Hepatocyte (in vitro differentiated cells): Measurements from ENCODE around the gene SRM. TPM values are rescaled to one million over a fixed set of nuclear protein-coding genes. Genes with fewer than 3 reads are reported as not detected.
"Not testable (repeated sequence)": the region's sequence is repeated elsewhere in the genome, so short reads cannot be mapped to it uniquely, and the experiment has no call there.

Source experiments
- DNase-seq: peaks from one replicate; pipeline ENCODE4 v3.0.0-alpha.2; 2016; ENCODE audit warnings: low spot score
- H2AFZ ChIP-seq: fragments of 200-600 bp; sonication (generic); 2 replicates; pipeline ENCODE4 v1.6.0; 2016; ENCODE audit warnings: antibody characterized with exemption, mild to moderate bottlenecking
- H3K27ac ChIP-seq: fragments of 200-600 bp; sonication (generic); 2 replicates; pipeline ENCODE4 v1.5.1; 2016; ENCODE audit warnings: mild to moderate bottlenecking
- H3K27me3 ChIP-seq: fragments of 200-600 bp; sonication (generic); 2 replicates; pipeline ENCODE4 v1.6.1; 2016
- H3K36me3 ChIP-seq: fragments of 200-600 bp; sonication (generic); replicated peaks from 2 replicates; pipeline ENCODE4 v1.5.1; 2016; ENCODE audit warnings: low read depth; ENCODE audit not compliant: insufficient read depth
- H3K4me1 ChIP-seq: fragments of 200-600 bp; sonication (generic); 2 replicates; pipeline ENCODE4 v1.5.1; 2016; ENCODE audit warnings: mild to moderate bottlenecking, moderate library complexity; ENCODE audit not compliant: insufficient read depth
- H3K4me2 ChIP-seq: fragments of 200-600 bp; sonication (generic); 2 replicates; pipeline ENCODE4 v1.6.0; 2016
- H3K4me3 ChIP-seq: fragments of 200-600 bp; sonication (generic); 2 replicates; pipeline ENCODE4 v1.5.1; 2016; ENCODE audit warnings: mild to moderate bottlenecking
- H3K79me2 ChIP-seq: fragments of 200-600 bp; sonication (generic); 2 replicates; pipeline ENCODE4 v1.6.0; 2017; ENCODE audit warnings: mild to moderate bottlenecking
- H3K9me2 ChIP-seq: fragments of 200-600 bp; sonication (generic); replicated peaks from 2 replicates; pipeline ENCODE4 v1.6.0; 2017; ENCODE audit warnings: mild to moderate bottlenecking; ENCODE audit not compliant: insufficient read depth
- H3K9me3 ChIP-seq: fragments of 200-600 bp; sonication (generic); 2 replicates; pipeline ENCODE4 v1.5.1; 2016; ENCODE audit warnings: low read depth, mild to moderate bottlenecking
- H4K20me1 ChIP-seq: fragments of 200-600 bp; sonication (generic); 2 replicates; pipeline ENCODE4 v1.6.0; 2016; ENCODE audit warnings: mild to moderate bottlenecking; ENCODE audit not compliant: insufficient read depth, poor library complexity, severe bottlenecking
- EZH2 ChIP-seq: fragments of 200-600 bp; sonication (generic); IDR thresholded peaks from 2 replicates; pipeline ENCODE4 v1.6.1; 2016; ENCODE audit warnings: antibody characterized with exemption, mild to moderate bottlenecking, borderline replicate concordance
- EZH2phosphoT487 ChIP-seq: fragments of 200-600 bp; sonication (generic); IDR thresholded peaks from one replicate; pipeline ENCODE4 v1.6.1; 2018; ENCODE audit warnings: antibody characterized with exemption, mild to moderate bottlenecking, low read depth, moderate library complexity; ENCODE audit not compliant: unreplicated experiment, severe bottlenecking
- WGBS: methylation state at CpG from one replicate; pipeline ENCODE4 v1.1.6; 2016; ENCODE audit warnings: low lambda C conversion rate; ENCODE audit errors: missing lambda C conversion rate; 5-methylcytosine and 5-hydroxymethylcytosine counted together
- polyA plus RNA-seq: library from polyadenylated mRNA; unstranded; fragments of >200 nt; fragmentation: Nextera tagmentation; extraction: Ambion mirVana; gene quantifications from 2 replicates; pipeline ENCODE4 v1.2.1, GENCODE V29; 2016
- total RNA-seq: library from RNA; depleted of rRNA; stranded (reverse); fragments of >200 nt; gene quantifications from 2 replicates; pipeline ENCODE4 v1.2.3, GENCODE V29; 2014
- TF ChIP-seq, protein P1 (sequence below): fragments of 200-600 bp; sonication (generic); IDR thresholded peaks from 2 replicates; pipeline ENCODE4 v1.5.1; 2016; ENCODE audit warnings: antibody characterized with exemption, mild to moderate bottlenecking; ENCODE audit not compliant: poor library complexity

Gene SRM
- total and polyA plus RNA-seq, 2 experiments from 2014 or later = 22.7 to 186 TPM

DNA sequence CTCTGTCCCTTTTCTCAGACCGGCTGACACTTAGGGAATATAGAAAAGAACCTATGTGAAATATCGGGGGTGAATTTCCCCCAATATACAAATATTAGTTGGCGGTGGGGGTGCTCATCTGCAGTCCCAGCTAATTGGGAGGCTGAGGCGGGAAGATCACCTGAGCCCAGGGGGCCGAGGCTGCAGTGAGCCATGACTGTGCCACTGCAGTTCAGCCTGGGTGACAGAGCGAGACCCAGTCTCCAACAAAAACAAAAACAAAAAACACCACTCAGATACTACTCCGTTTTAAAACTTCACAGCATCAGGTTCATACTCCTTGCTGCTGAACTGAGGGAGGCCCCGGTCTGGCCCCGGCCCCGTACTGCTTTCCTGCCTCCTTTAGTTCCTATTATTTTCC lies 45.8 kb upstream of the SRM start:
- 95% methylated on average over 10 of the region's 10 CpGs for WGBS
- no peak for DNase-seq
- Histone ChIP-seq H3K9me2 (no peaks in the 10 kb centered on the region), H3K36me3 (no peaks in the 10 kb centered on the region), H3K4me1 (no peaks in the 10 kb centered on the region), H3K4me3 (no peak overlapping the region), H4K20me1 (no peaks in the 10 kb centered on the region), H3K9me3 (no peaks in the 10 kb centered on the region), H3K79me2 (no peaks in the 10 kb centered on the region), H3K27me3 (no peaks in the 10 kb centered on the region), H3K4me2 (no peak overlapping the region), H2AFZ (no peak overlapping the region), H3K27ac (no peak overlapping the region)
- TF ChIP-seq EZH2phosphoT487 (no peak), EZH2 (no peak)
- TF ChIP-seq, protein P1, sequence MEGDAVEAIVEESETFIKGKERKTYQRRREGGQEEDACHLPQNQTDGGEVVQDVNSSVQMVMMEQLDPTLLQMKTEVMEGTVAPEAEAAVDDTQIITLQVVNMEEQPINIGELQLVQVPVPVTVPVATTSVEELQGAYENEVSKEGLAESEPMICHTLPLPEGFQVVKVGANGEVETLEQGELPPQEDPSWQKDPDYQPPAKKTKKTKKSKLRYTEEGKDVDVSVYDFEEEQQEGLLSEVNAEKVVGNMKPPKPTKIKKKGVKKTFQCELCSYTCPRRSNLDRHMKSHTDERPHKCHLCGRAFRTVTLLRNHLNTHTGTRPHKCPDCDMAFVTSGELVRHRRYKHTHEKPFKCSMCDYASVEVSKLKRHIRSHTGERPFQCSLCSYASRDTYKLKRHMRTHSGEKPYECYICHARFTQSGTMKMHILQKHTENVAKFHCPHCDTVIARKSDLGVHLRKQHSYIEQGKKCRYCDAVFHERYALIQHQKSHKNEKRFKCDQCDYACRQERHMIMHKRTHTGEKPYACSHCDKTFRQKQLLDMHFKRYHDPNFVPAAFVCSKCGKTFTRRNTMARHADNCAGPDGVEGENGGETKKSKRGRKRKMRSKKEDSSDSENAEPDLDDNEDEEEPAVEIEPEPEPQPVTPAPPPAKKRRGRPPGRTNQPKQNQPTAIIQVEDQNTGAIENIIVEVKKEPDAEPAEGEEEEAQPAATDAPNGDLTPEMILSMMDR = no peak

DNA sequence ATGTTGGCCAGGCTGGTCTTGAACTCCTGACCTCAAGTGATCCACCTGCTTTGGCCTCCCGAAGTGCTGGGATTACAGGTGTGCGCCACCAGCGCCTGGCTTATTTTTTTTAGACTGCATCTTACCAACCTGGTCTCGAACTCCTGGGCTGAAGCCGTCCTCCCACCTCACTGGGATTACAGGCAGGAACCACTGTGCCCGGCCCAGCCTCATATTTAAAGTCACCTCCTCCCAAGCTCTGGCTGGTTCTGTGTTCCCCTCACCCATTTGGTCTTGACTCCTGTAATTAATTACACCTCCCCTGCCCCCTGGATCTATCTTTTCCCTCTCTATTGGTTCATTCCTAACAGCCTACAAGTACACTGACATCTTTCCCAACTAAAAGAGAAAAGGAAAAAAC lies 41.5 kb upstream of the SRM start:
- 94% methylated on average over 6 of the region's 6 CpGs for WGBS

DNA sequence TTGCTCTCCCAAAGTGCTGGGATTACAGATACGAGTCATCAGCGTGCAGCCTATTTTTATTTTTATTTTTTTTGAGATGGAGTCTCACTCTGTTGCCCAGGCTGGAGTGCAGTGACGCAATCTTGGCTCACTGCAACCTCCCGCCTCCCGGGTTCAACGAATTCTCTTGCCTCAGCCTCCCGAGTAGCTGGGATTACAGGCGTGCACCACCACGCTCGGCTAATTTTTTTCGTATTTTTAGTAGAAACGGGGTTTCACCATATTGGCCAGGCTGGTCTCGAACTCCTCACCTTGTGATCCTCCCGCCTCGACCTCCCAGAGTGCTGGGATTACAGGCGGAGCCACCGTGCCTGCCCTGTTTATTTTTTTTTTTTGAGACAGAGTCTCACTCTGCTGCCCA lies 41.0 kb upstream of the SRM start:
- H2AFZ ChIP-seq, DNase-seq, H3K4me2 ChIP-seq, H3K9me2 ChIP-seq, H3K36me3 ChIP-seq, H3K9me3 ChIP-seq, H3K27ac ChIP-seq, H3K4me3 ChIP-seq, H4K20me1 ChIP-seq, H3K27me3 ChIP-seq: not testable (repeated sequence)
- Histone ChIP-seq H3K79me2 (peaks cover 21% of the 10 kb centered on the region), H3K4me1 (peaks cover 11% of the 10 kb centered on the region)
- 96% methylated on average over 17 of the region's 17 CpGs for WGBS

More for the DNA sequence above, 41.5 kb upstream of the SRM start:
- H3K36me3 ChIP-seq = no peaks in the 10 kb centered on the region
- H4K20me1 ChIP-seq = no peaks in the 10 kb centered on the region
- H3K4me1 ChIP-seq = peaks cover 11% of the 10 kb centered on the region
- TF ChIP-seq, protein P1 = no peak
- no peak for TF ChIP-seq EZH2
- H3K4me3 ChIP-seq = no peak overlapping the region
- no peak overlapping the region for H3K27ac ChIP-seq
- no peak overlapping the region for H3K4me2 ChIP-seq
- H3K9me3 ChIP-seq = no peaks in the 10 kb centered on the region
- peaks cover 21% of the 10 kb centered on the region for H3K79me2 ChIP-seq
- H3K27me3 ChIP-seq = no peaks in the 10 kb centered on the region
- H3K9me2 ChIP-seq = no peaks in the 10 kb centered on the region
- H2AFZ ChIP-seq = no peak overlapping the region
- DNase-seq = no peak

DNA sequence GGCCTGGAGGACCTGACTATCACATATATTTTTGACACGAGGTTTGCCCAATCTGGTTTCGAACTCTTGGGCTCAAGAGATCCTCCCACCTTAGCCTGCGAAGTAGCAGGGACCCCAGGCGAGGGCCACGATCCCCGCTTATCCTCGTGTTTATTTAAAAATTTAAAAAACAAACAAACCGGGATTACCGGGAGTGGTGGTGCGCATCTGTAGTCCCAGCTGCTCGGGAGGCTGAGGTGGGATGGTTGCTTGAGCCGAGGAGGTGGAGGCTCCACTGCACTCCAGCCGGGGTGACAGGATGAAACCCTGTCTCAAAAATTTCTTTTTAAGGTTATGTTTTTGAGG lies 40.3 kb upstream of the SRM start:
- no peak for DNase-seq
- Histone ChIP-seq H3K27me3 (no peaks in the 10 kb centered on the region), H3K4me3 (peak overlapping the region; percentile 93), H3K27ac (peak overlapping the region; percentile 53), H4K20me1 (no peaks in the 10 kb centered on the region), H3K4me2 (peak overlapping the region; percentile 86), H3K4me1 (peaks cover 11% of the 10 kb centered on the region), H3K9me2 (no peaks in the 10 kb centered on the region), H2AFZ (peak overlapping the region; percentile 100), H3K36me3 (no peaks in the 10 kb centered on the region), H3K9me3 (no peaks in the 10 kb centered on the region), H3K79me2 (peaks cover 21% of the 10 kb centered on the region)
- TF ChIP-seq, protein P1 = no peak
- TF ChIP-seq EZH2 = no peak
- no peak for TF ChIP-seq EZH2phosphoT487
- WGBS = 61% methylated on average over 13 of the region's 13 CpGs
